HL-60/S4 treated with retinoic acid at 250 ng/mL for 4 days and 3 days (cell line): ENCODE measurements around the gene RPL10A.

Source experiments
- in situ Hi-C: fragments of 300-500 bp; cut with MboI; formaldehyde crosslinking; loops from 2 replicates; pipeline ENCODE4 v1.7.0; 2022; ENCODE audit warnings: low sequenced_read_pairs

Gene RPL10A

DNA sequence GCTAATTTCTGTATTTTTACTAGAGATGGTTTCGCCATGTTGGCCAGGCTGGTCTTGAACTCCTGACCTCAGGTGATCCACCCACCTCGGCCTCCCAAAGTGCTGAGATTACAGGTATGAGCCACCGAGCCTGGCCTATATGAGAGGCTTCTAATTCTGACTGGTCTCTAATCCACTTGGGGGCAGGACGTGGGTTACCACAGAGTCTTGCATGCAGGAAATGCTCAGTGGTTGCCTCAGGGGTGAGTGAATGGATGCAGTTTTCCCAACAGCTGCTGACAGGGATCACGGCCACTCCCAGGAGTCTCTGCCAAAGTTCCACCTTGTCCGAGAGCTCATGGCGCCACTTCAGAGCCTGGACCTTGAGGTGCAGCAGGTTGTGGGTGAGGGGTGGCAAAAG is 22.5 kb upstream of the RPL10A start:
- in situ Hi-C loops = loop anchor here (10.0 kb wide), 1 partner anchor 101 kb away; the partner anchor contains the start of gene PPARD

DNA sequence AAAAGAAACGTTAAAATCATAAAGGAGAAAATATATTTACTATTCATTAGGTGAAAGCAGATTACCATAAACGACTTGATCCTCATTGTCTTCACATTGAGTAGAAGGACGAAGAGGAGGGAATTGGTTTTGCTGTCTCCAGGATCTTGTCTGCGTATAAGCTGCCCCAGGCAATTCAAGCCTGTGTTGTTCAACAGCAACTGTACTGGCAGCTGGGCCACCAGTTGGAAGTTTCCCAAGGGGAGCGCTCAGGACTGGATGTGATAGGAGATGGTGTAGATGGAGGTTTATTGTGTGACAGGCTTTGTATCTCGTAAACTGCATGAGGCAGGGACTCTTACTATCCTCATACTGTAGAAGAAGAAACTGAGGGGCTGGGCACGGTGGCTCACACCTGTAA is 20.0 kb upstream of the RPL10A start:
- in situ Hi-C loops = loop anchor here (10.0 kb wide), 1 partner anchor 103 kb away; the partner anchor contains the start of gene PPARD

DNA sequence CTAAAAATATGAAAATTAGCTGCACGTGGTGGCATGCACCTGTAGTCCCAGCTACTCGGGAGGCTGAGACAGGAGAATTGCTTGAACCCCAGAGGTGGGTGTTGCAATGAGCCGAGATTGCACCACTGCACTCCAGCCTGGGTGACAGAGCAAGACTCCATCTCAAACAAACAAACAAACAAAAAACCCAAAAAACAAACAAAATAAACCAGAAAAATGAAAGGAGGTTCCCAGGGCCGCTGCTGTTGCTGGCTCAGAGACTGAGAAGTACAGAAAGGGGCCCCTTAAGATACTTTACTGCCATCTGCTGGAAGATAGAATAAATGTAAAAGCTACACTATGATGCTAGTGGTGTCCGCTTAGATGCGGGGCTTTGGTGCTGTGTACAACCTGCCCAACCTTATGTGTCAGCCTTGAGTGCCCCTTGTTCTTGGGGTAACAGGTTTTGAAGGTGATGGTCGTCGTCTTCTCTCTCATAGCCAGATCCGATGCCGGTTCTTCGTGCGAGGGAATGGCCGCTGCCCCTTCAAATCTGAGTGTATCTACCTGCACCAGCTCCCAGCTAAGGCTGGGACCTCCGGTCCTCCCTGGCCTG is 18.8 kb upstream of the RPL10A start:
- in situ Hi-C loops = loop anchor here (10.0 kb wide), 1 partner anchor 105 kb away; the partner anchor contains the start of gene PPARD

DNA sequence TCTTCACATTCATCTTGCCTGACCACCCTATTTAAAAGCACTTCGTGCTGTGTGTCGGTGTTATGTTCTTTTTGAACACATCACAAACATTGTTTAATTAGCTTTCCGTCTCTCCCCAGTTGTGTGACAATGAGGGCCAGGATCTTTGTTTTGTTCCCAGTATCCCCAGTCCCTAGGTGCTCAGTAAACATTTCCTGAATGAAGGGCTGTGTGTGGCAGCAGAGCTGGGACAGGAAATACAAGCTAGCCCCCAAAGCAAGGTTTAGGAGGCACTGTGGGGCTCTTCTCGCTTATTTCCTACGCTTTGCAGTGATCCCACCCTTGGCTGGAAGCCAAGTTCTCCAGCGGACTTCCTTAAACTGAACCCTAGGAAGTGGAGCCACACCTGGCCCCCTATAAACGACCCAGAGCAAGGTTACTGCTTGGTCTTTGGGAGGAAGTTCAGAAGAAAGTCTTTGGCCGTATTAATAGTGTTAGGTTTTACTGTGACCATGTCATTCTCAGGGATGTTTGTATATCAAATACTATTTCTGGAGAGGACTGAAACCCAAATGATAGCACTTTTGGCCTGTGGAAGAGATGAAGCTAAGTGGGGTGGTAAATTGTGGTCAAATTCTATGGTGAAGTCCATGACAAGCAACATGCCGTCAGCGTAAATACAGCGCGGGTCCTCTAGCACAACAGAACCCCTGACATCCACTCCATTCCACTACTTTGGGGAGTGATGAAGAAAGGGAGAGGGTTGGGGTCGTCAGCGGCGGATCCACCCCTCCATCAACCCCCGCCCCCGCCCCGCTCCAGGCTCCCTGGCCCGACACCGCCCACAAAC is 16.6 kb upstream of the RPL10A start:
- in situ Hi-C loops = no loop called here

DNA sequence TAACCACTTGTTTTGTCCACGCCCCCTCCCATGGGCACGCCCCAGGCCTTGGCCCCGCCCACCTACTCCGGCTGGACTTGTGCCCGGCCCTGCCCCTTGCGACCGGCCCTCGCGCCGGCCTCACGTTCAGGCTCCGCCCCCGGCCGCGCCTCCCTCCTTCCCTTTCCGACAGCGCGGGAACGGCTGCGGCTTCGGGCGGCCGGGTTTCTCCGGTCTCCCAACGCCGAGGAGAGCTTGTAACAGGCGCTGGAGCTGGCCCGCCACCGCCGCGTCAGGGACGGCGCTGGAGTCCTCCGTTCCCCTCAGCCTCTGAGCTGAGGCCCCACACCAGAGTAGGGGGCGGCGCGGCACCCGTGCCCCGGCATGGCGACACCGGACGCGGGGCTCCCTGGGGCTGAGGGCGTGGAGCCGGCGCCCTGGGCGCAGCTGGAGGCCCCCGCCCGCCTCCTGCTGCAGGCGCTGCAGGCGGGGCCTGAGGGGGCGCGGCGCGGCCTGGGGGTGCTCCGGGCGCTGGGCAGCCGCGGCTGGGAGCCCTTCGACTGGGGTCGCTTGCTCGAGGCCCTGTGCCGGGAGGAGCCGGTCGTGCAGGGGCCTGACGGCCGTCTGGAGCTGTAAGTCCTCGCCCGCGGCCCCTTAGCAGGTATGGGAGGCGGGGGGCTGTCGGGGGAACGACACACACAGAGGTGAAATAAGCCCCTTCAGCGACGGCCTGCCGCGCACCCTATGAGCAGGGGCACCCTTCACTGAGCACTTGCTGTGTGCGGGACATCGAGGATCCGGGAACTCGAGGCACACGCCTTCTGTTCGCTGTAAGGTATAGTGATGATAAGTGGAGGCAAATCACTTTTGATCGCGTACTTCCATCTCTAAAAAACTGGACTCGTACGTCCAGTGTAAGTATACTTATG is 15.8 kb upstream of the RPL10A start, which contains the start of gene FANCE:
Gene FANCE, plus strand, starts transcription at position 156 of the 908 bp plus-strand sequence. Its CDS starts 208 bp downstream, at position 364.
- in situ Hi-C loops = no loop called here

DNA sequence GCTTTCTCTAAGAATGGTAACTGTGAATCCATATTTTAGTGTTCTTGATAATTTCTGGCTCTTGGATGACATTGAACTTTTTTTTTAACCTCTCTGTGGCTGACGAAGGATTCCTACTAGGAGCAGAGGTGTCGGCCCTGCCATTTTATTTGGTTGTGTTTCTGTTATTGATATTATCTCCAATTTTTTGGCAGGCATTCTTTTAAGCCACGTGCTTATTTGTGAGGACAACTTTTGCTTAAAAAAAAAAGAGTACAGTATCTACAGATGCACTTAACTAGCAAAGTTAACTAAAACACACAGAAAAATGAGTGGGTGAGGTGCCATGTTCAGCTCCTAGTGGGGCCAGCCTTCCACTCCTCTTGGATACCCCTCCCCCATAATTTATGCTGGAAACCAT is 15.0 kb upstream of the RPL10A start:
- in situ Hi-C loops = no loop called here

DNA sequence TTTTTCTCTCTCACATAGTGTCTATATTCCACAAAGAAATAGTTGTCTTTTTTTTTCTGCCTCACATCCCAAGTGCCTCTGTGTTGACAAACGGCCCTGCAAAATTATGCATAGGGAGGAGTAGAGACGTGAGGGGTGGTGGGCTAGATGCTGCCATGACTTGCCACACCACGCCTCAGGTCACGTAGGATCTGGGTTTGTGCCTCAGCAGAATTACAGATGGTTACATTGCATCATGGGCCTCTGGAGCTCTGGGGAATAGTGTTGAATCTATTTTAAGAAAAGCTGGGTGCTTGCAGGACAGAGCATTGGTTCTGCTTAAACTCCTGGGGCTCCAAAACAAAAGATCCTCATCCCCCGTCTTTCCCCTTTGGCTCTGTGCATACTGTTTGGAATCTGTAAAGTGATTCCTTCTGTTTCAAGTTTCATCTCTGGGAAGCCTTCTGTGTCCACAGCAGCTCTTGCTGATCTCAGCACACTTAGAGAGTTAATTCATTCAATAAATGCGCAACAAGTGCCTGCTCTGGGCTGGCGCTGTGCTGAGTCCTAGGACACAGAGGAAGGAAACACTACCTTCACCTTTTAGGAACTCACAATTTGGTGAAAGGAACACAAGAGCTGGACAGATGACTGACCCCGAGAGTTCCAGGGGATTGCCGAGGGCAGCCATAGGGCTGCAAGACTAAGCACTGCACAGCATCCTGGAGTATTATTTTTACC is 13.7 kb upstream of the RPL10A start:
- in situ Hi-C loops = no loop called here

DNA sequence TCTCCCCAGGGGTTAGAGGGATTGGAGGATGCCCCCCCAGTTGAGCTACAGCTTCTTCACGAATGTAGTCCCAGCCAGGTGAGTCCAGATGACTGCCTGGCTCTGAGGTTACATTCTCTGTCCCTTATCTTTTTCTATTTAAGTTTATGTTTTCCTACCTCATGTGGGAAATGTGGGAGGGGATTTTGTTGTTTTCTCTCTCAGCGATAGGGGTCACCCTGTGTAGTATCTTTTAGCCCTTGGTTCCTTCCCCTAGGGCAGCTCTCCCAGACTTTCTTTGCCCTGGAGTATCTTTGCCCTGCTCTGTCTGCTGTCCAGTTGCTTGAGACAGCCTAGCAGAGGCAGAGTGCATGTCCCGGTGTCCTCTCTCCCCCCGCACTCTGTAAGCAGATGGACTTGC is 10.3 kb upstream of the RPL10A start:
- in situ Hi-C loops = no loop called here

DNA sequence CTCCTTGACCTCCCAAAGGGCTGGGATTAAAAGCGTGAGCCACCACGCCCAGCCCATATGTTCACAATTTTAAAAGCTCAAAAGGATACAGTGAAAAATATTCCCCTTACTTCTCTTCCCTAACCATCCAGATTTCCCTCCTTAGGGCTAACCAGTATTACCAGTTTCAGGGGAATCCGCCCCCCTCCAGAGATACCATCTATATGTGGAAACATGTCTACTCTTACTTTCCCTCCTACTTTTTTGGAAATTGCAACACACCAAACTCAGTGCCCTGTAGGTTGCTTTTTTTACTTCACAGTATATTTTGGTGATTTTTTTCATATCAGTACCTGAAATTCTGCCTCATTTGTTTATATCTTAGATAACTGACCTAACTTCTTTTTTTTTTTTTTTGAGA is 6.9 kb upstream of the RPL10A start:
- in situ Hi-C loops = no loop called here

DNA sequence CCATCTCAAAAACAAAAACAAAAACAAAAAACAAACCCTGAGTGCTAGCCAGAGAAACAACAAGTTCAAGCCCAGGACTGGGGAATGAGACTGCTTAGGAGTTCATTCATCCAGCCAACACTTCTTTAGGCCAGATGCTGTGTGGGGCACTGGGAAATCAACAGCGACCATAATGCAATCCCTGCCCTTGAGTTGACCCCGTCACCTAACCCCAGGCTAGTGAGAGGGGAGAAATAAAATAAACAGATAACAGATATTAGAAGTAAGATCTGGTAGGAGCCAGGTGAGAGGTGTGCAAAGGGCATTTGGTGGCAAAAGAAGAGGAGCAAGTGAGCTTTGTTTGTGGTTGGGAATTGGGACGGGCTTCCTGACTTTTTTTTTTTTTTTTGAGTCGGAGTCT is 4.9 kb upstream of the RPL10A start:
- in situ Hi-C loops = no loop called here

DNA sequence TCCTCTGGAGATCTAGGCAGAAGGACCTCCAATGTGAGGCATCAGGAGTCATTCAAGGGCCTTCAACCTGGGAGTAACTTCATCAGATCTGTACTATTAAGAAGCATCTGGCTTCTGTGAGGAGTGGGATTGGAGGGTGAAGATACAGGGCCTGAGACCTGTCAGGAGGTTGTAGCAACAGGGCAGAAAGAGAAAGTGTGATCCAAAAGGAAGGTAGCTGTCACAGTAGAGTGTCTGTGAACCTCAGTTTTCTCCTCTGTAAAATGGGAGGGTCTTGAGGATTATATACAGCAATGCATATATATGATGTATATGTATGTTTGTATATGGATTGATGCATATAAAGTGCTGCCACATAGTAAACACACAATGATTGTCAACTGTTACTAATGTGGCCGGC is 2.6 kb upstream of the RPL10A start:
- in situ Hi-C loops = no loop called here

DNA sequence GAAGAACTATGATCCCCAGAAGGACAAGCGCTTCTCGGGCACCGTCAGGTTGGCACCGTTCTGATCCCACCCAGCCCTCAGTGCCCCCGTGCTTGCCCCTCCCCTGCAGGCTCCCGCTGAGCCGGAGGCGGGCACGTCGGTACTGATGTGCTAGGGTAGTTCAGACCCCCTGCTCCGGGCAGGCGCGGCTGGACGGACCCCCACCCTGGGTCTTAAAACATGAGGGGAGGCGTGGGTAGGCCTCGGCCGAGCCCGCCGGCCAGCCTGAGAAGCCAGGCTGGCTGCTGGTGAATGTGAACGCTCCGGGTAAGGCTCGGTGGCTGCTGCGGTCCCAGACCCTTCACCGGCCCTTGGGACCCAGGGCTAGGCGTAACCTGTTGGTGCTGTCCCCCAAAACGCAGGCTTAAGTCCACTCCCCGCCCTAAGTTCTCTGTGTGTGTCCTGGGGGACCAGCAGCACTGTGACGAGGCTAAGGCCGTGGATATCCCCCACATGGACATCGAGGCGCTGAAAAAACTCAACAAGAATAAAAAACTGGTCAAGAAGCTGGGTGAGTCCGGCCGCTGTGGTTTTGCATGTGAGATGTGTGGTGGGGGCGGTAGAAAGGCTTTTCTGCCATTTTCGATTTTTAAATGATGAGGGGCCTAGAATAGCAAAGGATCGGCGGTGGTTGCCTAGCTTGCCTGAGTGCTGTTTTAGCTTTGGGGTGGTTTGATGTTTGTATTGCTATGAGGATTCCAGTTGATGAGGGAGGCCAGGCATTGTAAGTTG is 964 bp downstream of the RPL10A start:
- in situ Hi-C loops = no loop called here

DNA sequence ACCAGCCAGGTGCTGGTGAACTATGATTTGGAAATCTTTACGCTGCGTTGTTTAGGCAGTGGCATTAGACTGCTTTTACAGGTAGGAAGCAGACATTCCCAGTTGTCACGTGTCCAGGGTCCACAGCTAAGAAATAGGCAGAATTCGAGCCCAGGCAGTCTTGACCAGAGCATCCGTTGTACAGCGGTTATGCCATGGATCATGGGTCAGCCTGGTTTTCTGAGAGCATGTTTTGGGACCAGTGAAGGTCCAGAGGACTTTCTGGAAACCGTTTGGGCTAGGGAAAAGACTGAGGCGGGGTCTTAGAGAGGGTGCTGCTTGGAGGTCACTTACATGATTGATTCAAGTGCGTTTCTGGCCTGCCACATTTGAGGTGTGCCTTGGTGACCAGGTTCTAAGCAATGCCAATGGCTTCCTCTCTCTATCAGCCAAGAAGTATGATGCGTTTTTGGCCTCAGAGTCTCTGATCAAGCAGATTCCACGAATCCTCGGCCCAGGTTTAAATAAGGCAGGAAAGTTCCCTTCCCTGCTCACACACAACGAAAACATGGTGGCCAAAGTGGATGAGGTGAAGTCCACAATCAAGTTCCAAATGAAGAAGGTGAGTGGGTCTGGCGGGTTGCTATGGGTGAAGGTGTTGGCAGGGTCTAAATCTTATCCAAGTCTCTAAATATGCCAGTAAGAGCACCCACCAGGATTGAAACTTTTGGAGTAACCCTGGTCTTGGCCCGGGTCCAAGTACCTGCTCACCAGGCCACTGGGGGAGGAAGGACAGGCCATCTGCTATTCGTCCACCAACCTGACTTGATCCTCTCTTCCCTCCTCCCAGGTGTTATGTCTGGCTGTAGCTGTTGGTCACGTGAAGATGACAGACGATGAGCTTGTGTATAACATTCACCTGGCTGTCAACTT is 1.8 kb downstream of the RPL10A start:
- in situ Hi-C loops = no loop called here

DNA sequence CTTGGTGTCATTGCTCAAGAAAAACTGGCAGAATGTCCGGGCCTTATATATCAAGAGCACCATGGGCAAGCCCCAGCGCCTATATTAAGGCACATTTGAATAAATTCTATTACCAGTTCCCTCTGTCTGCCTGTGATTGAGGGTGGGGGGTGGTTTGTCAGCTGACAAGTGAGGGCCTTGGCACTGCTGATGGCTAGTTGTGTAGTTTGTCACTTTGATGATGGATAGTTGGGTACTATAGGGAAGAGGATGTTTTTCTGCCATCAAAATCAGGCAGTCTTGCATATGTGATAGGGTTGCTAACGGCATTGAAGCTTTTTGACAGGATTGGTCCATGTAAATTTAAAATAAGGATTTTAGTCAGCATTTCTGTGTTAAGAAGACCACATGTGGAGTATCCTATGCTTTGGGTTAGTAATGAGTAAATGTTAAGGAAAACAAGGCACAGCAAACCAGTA is 2.5 kb downstream of the RPL10A start:
- in situ Hi-C loops = no loop called here

DNA sequence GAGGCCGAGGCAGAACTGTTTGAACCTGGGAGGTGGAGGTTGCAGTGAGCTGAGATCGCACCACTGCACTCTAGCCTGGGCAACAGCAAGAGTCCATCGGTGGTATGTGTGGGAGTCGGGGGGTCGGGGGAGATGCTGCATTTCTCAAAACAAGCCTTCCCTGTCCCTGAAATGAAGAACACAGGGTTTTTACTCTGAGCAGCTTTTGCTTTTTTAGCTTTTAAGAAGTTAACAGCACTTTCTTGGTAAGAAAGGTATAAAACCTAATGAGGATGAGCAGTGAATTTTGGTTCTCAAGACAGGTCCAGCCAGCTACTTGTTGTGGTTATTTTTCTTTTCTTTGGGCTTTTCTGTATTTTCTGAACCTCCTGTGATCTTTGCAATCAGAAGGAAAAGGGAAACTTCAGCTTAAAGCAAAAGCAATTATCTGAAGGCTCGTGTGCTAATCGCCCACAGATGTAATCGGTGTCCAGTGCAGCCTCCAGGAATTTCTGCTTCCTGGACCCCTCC is 3.7 kb downstream of the RPL10A start:
- in situ Hi-C loops = no loop called here

DNA sequence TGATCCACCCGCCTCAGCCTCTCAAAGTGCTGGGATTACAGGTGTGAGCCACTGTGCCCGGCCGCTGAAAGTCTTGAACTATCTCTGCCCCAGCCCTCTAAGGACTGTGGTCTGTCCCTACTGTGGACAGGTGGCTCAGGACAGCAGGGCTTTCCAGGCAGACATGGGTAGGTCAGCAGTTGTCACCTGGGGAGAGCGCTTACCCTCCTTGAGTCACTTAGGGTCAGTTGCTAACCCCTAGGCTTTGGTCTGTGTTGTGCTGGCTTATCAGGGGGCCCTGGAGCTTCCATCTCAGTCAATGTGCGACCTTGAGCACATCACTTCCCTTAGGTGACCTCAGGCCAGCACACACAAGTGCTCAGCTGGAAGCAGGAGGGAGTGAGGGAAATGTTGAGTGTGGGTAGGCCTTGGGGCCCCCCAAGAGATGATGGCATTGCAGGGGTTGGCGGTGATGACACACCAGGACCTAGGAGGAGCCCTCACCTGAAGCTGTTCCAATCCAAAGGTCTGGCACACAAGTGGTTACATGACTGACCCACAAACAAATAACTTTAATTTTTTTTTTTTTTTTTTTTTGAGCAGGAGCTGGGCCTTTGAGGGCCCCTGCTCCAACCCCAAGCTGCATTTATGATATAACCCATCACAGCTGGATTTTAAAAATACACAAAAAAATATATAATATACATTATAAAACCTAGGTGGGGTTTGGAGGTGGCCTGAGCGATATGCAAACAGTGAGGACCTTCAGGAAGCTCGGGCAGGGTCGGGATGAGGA is 5.1 kb downstream of the RPL10A start:
- in situ Hi-C loops = no loop called here

DNA sequence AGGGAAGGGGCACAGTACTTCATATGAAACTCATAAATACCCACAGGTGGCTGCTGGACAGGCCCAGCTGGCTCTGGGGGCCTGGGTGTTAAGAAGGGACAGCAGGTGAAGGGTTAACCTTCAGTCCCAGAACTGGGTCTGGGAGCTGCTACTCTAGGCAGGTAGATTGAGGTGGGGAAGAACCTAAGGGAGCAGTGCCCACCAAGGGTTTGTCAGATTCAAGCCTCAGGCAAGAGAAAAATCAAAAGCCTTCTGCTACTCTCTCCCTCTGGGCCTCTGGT is 5.6 kb downstream of the RPL10A start:
- in situ Hi-C loops = no loop called here
